K562 (cell line): ENCODE data around the gene CCDC73.

Source experiments
- SPI1 ChIP-seq: IDR thresholded peaks from 2 replicates; pipeline ENCODE4 v1.6.1; 2011; ENCODE audit warnings: low read depth, low read length, control low read depth, borderline replicate concordance
- TCF7 ChIP-seq: sonication (generic); IDR thresholded peaks from 2 replicates; pipeline ENCODE4 v1.6.1; 2016; ENCODE audit warnings: antibody characterized with exemption, borderline replicate concordance
- ZBTB33 ChIP-seq: sonication (generic); formaldehyde crosslinking; IDR thresholded peaks from 2 replicates; pipeline ENCODE4 v1.8.1; 2023; ENCODE audit warnings: mild to moderate bottlenecking, missing genetic modification reagents
- TF ChIP-seq, protein P1 (sequence below): fragments of 150-350 bp; IDR thresholded peaks from 2 replicates; pipeline ENCODE4 v1.6.1; 2014; ENCODE audit warnings: low read depth, mild to moderate bottlenecking, low read length, borderline replicate concordance
- TF ChIP-seq, protein P2 (sequence below): IDR thresholded peaks from 3 replicates; pipeline ENCODE4 v1.6.1; 2011; ENCODE audit warnings: borderline replicate concordance, mild to moderate bottlenecking, moderate library complexity; ENCODE audit not compliant: insufficient read length; ENCODE audit errors: extremely low read depth

DNA sequence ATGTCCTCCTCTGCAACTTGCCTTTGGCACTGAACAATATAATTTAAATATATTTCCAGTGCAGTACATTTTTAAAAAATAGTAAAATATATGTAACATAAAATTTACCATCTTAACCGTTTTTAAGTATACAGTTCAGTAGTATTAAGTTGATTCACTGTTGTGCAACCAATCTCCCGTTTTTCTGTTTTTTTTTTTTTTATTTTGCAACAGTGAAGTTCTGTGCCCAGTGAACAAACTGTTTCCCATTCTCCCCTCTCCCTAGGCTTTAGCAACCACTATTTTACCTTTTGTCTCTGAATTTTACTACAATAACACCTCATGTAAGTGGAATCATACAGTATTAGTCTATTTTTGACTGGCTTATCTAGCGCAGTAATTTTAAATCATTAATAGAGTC is 49.1 kb upstream of the CCDC73 start:
- no peak for TF ChIP-seq ZBTB33 (CRISPR knock-in tag)
- TF ChIP-seq, protein P1, sequence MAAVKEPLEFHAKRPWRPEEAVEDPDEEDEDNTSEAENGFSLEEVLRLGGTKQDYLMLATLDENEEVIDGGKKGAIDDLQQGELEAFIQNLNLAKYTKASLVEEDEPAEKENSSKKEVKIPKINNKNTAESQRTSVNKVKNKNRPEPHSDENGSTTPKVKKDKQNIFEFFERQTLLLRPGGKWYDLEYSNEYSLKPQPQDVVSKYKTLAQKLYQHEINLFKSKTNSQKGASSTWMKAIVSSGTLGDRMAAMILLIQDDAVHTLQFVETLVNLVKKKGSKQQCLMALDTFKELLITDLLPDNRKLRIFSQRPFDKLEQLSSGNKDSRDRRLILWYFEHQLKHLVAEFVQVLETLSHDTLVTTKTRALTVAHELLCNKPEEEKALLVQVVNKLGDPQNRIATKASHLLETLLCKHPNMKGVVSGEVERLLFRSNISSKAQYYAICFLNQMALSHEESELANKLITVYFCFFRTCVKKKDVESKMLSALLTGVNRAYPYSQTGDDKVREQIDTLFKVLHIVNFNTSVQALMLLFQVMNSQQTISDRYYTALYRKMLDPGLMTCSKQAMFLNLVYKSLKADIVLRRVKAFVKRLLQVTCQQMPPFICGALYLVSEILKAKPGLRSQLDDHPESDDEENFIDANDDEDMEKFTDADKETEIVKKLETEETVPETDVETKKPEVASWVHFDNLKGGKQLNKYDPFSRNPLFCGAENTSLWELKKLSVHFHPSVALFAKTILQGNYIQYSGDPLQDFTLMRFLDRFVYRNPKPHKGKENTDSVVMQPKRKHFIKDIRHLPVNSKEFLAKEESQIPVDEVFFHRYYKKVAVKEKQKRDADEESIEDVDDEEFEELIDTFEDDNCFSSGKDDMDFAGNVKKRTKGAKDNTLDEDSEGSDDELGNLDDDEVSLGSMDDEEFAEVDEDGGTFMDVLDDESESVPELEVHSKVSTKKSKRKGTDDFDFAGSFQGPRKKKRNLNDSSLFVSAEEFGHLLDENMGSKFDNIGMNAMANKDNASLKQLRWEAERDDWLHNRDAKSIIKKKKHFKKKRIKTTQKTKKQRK: no peak
- TF ChIP-seq, protein P2, sequence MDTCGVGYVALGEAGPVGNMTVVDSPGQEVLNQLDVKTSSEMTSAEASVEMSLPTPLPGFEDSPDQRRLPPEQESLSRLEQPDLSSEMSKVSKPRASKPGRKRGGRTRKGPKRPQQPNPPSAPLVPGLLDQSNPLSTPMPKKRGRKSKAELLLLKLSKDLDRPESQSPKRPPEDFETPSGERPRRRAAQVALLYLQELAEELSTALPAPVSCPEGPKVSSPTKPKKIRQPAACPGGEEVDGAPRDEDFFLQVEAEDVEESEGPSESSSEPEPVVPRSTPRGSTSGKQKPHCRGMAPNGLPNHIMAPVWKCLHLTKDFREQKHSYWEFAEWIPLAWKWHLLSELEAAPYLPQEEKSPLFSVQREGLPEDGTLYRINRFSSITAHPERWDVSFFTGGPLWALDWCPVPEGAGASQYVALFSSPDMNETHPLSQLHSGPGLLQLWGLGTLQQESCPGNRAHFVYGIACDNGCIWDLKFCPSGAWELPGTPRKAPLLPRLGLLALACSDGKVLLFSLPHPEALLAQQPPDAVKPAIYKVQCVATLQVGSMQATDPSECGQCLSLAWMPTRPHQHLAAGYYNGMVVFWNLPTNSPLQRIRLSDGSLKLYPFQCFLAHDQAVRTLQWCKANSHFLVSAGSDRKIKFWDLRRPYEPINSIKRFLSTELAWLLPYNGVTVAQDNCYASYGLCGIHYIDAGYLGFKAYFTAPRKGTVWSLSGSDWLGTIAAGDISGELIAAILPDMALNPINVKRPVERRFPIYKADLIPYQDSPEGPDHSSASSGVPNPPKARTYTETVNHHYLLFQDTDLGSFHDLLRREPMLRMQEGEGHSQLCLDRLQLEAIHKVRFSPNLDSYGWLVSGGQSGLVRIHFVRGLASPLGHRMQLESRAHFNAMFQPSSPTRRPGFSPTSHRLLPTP: no peak
- TF ChIP-seq TCF7: no peak
- no peak for TF ChIP-seq SPI1
